Stomach smooth muscle (tissue), 2 donors: Measurements from ENCODE around the gene UTP11.
"Not testable (repeated sequence)": the region's sequence is repeated elsewhere in the genome, so short reads cannot be mapped to it uniquely, and the experiment has no call there.

ENCODE experiments used
- H3K27ac ChIP-seq: one replicate; pipeline ENCODE4 v1.7.0; 2013; ENCODE audit warnings: mild to moderate bottlenecking, low read length, inconsistent platforms
- H3K27me3 ChIP-seq, 2 donors: one replicate each; pipeline ENCODE4 v1.7.0; 2013; ENCODE audit warnings: low read length in 2 of 2; ENCODE audit not compliant: insufficient read depth in 2 of 2, control insufficient read depth in 1 of 2
- H3K36me3 ChIP-seq, 2 donors: one replicate each; pipeline ENCODE4 v1.7.0; 2013; ENCODE audit warnings: low read length in 2 of 2; ENCODE audit not compliant: control insufficient read depth in 2 of 2, insufficient read depth in 2 of 2
- H3K4me1 ChIP-seq: one replicate; pipeline ENCODE4 v1.7.0; 2013; ENCODE audit warnings: low read length; ENCODE audit not compliant: control insufficient read depth, insufficient read depth
- H3K4me3 ChIP-seq, 2 donors: one replicate each; pipeline ENCODE4 v1.7.0; 2013; ENCODE audit warnings: low read length in 2 of 2
- H3K9ac ChIP-seq, 2 donors: one replicate each; pipeline ENCODE4 v1.7.0; 2013; ENCODE audit warnings: low read length in 2 of 2, mild to moderate bottlenecking in 1 of 2
- H3K9me3 ChIP-seq, 2 donors: one replicate each; pipeline ENCODE4 v1.7.0; 2013; ENCODE audit warnings: low read length in 2 of 2; ENCODE audit not compliant: control insufficient read depth in 2 of 2
- donor health status: healthy.
- donor health status: Pancreatic carcinoma.

Gene UTP11, protein sequence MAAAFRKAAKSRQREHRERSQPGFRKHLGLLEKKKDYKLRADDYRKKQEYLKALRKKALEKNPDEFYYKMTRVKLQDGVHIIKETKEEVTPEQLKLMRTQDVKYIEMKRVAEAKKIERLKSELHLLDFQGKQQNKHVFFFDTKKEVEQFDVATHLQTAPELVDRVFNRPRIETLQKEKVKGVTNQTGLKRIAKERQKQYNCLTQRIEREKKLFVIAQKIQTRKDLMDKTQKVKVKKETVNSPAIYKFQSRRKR

DNA sequence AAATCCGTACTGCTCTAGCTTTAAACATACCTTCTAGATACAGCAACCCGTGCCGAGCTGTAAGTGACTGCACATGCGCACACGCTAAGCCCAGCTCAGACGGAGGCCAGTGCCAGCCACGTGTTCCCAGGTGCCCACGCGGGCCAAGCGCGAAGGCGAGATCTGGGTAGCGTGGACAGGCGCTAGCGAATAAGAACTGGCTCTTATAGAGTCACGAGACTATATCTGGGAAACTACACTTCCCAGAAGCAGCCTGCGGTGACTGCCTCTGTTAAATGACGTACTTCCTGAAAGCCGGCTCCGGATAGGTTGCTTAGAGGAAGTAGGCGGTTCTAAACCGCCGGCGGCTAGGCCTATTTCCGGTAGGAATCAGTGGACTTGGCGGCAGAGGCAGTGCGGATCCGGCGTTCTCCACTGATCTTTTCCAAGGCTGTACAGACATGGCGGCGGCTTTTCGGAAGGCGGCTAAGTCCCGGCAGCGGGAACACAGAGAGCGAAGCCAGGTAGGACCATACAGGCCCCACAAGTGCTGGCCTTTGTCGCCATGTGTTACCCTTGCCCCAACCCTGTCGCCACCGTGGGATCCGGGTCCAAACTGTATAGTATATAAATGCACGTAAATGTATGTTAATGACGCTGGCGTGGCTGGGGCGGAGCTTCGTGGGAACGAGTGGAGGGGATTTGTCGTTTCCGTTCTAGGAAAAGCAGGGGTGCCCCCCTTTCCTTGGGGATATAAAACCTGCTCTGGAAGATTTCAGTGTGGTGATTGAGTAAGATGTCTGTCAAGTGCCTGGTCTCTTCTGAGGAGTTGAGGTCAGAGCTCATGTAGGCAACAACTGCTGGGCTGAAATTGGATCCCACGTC lies at the start of gene UTP11:
Gene UTP11, plus strand, starts transcription at position 372 of the 864 bp plus-strand sequence. Its CDS starts 69 bp downstream, at position 441.
- H3K27ac ChIP-seq = peak within 1 kb of the TSS; percentile 96

DNA sequence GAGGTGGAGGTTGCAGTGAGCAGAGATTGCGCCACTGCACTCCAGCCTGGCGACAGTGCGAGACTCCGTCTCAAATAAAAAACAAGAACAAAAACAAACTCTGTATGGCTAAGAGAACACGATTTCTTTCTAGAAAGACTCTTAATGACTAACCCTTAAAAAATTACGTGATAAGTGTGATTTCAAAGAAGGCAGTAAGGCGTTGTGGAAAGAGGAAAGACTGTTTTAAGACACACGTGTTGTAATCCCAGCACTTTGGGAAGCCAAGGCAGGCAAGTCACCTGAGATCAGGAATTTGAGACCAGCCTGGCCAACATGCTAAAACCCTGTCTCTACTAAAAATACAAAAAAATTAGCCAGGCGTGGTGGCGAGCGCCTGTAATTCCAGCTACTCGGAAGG lies 48.4 kb upstream of the UTP11 start:
- peaks cover 31 to 35% of the 10 kb centered on the region in 2 donors for H3K36me3 ChIP-seq
- H3K9ac ChIP-seq, H3K9me3 ChIP-seq, H3K4me1 ChIP-seq, H3K27me3 ChIP-seq, H3K27ac ChIP-seq, H3K4me3 ChIP-seq: not testable (repeated sequence)

More for the DNA sequence above, at the start of gene UTP11:
- Histone ChIP-seq H3K9ac (peak within 1 kb of the TSS; percentile 90 to 100), H3K27me3 (no peaks in the 10 kb centered on the region), H3K36me3 (peaks cover 6% of the 10 kb centered on the region in 2 donors), H3K4me3 (peak within 1 kb of the TSS; percentile 79 to 98), H3K4me1 (peaks cover 32% of the 10 kb centered on the region), H3K9me3 (no peaks in the 10 kb centered on the region)

DNA sequence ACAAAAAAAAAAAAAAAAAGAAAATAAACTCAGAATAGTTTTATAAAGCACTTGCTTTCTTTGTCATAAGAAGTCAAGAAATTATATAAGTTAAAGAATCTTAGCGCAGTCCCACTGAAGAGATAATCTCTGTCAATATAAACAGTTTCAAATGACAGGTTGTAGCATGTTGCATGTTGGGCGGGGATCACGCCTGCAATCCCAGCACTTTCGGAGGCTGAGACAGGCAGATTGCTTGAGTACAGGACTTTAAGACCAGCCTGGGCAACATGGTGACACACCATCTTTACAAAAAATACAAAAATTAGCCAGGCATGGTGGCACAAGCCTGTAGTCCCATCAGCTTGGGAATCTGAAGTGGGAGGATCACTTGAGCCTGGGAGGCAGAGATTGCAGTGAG lies 47.2 kb upstream of the UTP11 start:
- H3K9ac ChIP-seq = no peak overlapping the region
- H3K36me3 ChIP-seq = peaks cover 34 to 36% of the 10 kb centered on the region in 2 donors
- no peaks in the 10 kb centered on the region for H3K9me3 ChIP-seq
- H3K4me1 ChIP-seq = no peaks in the 10 kb centered on the region
- no peak overlapping the region for H3K27ac ChIP-seq
- no peaks in the 10 kb centered on the region for H3K27me3 ChIP-seq
- H3K4me3 ChIP-seq = no peak overlapping the region

DNA sequence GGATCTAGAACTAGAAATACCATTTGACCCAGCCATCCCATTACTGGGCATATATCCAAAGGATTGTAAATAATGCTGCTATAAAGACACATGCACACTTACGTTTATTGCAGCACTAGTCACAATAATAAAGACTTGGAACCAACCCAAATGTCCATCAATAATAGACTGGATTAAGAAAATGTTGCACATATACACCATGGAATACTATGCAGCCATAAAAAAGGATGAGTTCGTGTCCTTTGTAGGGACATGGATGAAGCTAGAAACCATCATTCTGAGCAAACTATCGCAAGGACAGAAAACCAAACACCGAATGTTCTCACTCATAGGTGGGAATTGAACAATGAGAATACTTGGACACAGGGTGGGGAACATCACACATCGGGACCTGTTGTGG lies 38.9 kb upstream of the UTP11 start:
- H3K27me3 ChIP-seq, H3K9ac ChIP-seq, H3K4me1 ChIP-seq, H3K27ac ChIP-seq, H3K9me3 ChIP-seq, H3K4me3 ChIP-seq: not testable (repeated sequence)
- peaks cover 29 to 37% of the 10 kb centered on the region in 2 donors for H3K36me3 ChIP-seq

DNA sequence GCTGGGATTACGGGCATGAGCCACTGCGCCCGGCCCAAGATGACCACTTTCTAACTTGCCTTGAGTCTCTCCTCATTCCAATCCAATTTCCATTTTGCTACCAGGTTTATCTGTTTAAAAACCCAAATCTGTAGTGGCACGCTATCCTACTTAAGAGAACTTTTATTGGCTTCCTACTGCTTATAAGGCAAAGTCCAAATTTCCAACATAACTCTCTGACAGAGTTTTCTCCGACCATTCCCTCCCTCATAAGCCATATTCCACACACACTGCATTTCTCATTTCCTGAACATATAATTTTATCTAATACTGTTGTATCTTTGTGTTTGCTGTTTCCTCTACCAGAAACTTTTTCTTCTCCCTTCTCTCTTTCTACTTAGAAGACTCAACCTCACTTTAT lies 38.0 kb upstream of the UTP11 start:
- Histone ChIP-seq H3K36me3 (peaks cover 29 to 37% of the 10 kb centered on the region in 2 donors), H3K9ac (no peak overlapping the region), H3K27ac (no peak overlapping the region), H3K4me1 (no peaks in the 10 kb centered on the region), H3K27me3 (no peaks in the 10 kb centered on the region), H3K4me3 (no peak overlapping the region), H3K9me3 (no peaks in the 10 kb centered on the region)

DNA sequence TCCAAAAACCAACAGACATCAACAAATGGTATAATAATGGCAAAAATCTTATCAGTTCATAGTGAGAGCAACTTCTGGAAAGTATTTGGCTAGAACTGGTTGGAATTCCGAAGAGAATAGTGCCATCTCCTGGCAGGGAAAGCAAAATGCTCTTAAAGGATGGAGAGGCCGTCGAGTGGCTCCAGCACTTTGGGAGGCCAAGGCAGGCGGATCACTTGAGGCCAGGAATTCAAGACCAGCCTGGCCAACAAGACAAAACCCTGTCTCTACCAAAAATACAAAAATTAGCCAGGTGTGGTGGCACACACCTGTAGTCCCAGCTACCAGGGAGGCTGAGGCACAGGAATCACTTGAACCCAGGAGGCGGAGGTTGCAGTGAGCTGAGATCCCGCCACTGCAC lies 37.5 kb upstream of the UTP11 start:
- H3K4me1 ChIP-seq, H3K9me3 ChIP-seq, H3K9ac ChIP-seq, H3K4me3 ChIP-seq, H3K27ac ChIP-seq, H3K27me3 ChIP-seq: not testable (repeated sequence)
- H3K36me3 ChIP-seq = peaks cover 25 to 37% of the 10 kb centered on the region in 2 donors

DNA sequence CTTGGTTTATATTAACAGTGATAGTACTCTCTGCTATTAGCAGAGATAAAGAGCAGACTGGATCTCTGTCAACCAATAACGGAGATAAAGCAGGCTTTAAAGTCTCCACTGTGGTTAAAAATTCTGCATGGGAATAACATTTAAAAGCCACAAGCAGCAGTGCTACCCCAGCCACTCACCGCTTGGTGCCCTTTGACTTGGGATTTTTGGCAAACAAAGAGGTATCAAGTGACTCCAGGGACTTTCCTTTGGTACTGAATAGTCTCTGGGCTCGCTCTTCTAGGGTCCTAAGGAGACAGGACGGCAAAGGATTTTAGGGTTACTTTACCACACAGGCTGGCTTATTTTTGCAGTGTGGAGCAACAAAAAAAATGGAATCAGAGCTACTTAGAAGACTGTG lies 34.0 kb upstream of the UTP11 start:
- no peaks in the 10 kb centered on the region for H3K9me3 ChIP-seq
- H3K4me1 ChIP-seq = no peaks in the 10 kb centered on the region
- no peak overlapping the region for H3K4me3 ChIP-seq
- H3K36me3 ChIP-seq = peaks cover 46 to 52% of the 10 kb centered on the region in 2 donors
- H3K27ac ChIP-seq = no peak overlapping the region
- no peaks in the 10 kb centered on the region for H3K27me3 ChIP-seq
- no peak overlapping the region for H3K9ac ChIP-seq

DNA sequence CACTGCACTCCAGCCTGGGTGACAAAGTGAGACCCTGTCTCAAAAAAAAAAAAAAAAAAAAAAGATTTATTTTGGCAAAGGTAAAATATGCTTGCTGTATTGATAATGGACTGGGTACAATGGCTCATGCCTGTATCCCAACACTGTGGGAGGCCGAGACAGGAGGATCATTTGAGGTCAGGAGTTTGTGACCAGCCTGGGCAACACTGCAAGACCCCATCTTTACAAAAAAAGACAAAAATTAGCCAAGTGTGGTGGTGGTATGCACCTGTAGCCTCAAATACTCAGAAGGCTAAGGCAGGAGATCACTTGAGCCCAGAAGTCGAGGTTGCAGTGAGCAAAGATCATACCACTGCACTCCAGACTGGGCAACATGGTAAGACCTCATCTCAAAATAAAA lies 29.0 kb upstream of the UTP11 start:
- H3K9me3 ChIP-seq = no peaks in the 10 kb centered on the region
- no peak overlapping the region for H3K9ac ChIP-seq
- no peak overlapping the region for H3K4me3 ChIP-seq
- H3K4me1 ChIP-seq = no peaks in the 10 kb centered on the region
- peaks cover 52 to 63% of the 10 kb centered on the region in 2 donors for H3K36me3 ChIP-seq
- H3K27ac ChIP-seq = no peak overlapping the region
- H3K27me3 ChIP-seq = no peaks in the 10 kb centered on the region

DNA sequence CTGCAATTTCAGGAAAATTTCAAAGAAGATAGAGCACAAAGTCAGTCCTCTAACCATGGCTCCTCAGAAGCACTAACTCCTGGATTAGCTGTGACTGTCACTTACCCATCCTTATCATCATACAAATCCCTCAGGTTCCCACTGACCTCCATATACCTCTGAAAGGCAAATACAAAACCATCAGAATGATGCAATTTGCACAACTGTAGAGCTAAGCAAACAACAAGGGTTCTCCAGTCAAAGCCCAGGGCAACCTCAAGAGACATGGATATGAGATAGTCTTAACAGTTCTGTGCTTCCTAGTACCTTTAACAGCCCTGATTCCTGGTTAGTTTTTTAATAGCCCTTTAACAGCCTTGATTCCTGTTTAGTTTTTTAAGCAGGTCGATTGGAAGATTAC lies 24.9 kb upstream of the UTP11 start:
- H3K9ac ChIP-seq = no peak overlapping the region
- H3K9me3 ChIP-seq = no peaks in the 10 kb centered on the region
- H3K4me1 ChIP-seq = peaks cover 6% of the 10 kb centered on the region
- no peaks in the 10 kb centered on the region for H3K27me3 ChIP-seq
- H3K36me3 ChIP-seq = peaks cover 24 to 31% of the 10 kb centered on the region in 2 donors
- no peak overlapping the region for H3K27ac ChIP-seq
- H3K4me3 ChIP-seq = no peak overlapping the region

DNA sequence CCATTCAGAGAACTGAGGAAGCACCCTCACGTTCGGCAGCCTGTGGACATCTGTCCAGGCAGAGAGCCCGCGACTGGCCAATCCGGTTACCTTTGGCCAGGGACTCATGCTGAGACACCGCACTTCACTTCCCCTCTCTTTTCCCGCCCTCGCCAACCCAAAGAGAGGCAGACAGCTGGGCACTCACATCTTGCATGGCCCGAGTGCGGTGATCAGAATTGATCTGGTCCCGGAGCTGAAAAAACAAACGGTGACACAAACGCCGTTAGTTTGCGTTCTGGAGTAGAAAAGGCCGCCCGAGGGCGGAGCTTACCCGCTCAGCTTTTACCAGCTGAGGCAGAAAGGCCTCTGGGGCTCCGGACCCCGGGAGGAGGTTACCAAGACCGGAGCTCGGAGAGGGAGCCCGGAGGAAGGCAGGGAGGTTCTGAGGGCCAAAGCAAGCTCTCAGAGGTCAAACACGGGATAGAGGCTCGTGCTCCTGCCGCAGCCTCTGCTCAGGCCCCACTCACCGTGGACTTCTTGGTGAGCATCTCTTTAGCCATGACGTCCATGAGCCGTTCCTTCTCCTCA lies 23.1 kb upstream of the UTP11 start:
- peak overlapping the region; percentile 97 to 99 for H3K4me3 ChIP-seq
- H3K27me3 ChIP-seq = no peaks in the 10 kb centered on the region
- peak overlapping the region; percentile 64 for H3K27ac ChIP-seq
- H3K9ac ChIP-seq = peak overlapping the region; percentile 94 to 96
- H3K4me1 ChIP-seq = peaks cover 6% of the 10 kb centered on the region
- no peaks in the 10 kb centered on the region for H3K9me3 ChIP-seq
- peaks cover 14 to 22% of the 10 kb centered on the region in 2 donors for H3K36me3 ChIP-seq
